KOPT-K1 (cell line): ENCODE measurements around the gene CDK4.

ENCODE experiments used
- H3K27ac ChIP-seq: fragments of 200-600 bp; sonication (generic); 2 replicates; pipeline ENCODE4 v1.5.1; 2016; ENCODE audit warnings: antibody characterized with exemption, mild to moderate bottlenecking, low read depth, low read length; ENCODE audit not compliant: poor library complexity, severe bottlenecking
- H3K36me3 ChIP-seq: fragments of 200-600 bp; sonication (generic); 2 replicates; pipeline ENCODE4 v1.5.1; 2017; ENCODE audit warnings: antibody characterized with exemption, mild to moderate bottlenecking, low read length, moderate library complexity; ENCODE audit not compliant: insufficient read depth
- H3K9me3 ChIP-seq: fragments of 200-600 bp; sonication (generic); 2 replicates; pipeline ENCODE4 v1.5.1; 2017; ENCODE audit warnings: antibody characterized with exemption, low read length, mild to moderate bottlenecking; ENCODE audit not compliant: insufficient read depth, poor library complexity, severe bottlenecking

CDK4 gene

GRCh38 chr12:57751788-57752667 lies at the start of gene CDK4:
CDK4 (minus strand) TSS chr12:57752310; CDS start chr12:57751717, 593 bp downstream.
- peaks cover 43% of the 10 kb centered on the region for H3K36me3 ChIP-seq
- peak within 1 kb of the TSS; percentile 93 for H3K27ac ChIP-seq
- H3K9me3 ChIP-seq = no peaks in the 10 kb centered on the region

- Histone ChIP-seq H3K9me3 (no peaks in the 10 kb centered on the region), H3K27ac (no peak overlapping the region), H3K36me3 (peaks cover 81% of the 10 kb centered on the region)
Observed at GRCh38 chr12:57800965-57801364, 48.9 kb upstream of the CDK4 start.

- H3K9me3 ChIP-seq = no peaks in the 10 kb centered on the region
- peaks cover 94% of the 10 kb centered on the region for H3K36me3 ChIP-seq
- H3K27ac ChIP-seq = no peak overlapping the region
Observed at GRCh38 chr12:57797933-57798332, 45.8 kb upstream of the CDK4 start.

- Histone ChIP-seq H3K27ac (no peak overlapping the region), H3K36me3 (peaks cover 94% of the 10 kb centered on the region), H3K9me3 (no peaks in the 10 kb centered on the region)
Observed at GRCh38 chr12:57796996-57797395, 44.9 kb upstream of the CDK4 start.

- H3K27ac ChIP-seq = no peak overlapping the region
- H3K36me3 ChIP-seq = peaks cover 95% of the 10 kb centered on the region
- no peaks in the 10 kb centered on the region for H3K9me3 ChIP-seq
Observed at GRCh38 chr12:57795354-57795753, 43.2 kb upstream of the CDK4 start.

- H3K9me3 ChIP-seq = no peaks in the 10 kb centered on the region
- H3K36me3 ChIP-seq = peaks cover 95% of the 10 kb centered on the region
- H3K27ac ChIP-seq = no peak overlapping the region
Observed at GRCh38 chr12:57793920-57794319, 41.8 kb upstream of the CDK4 start.

GRCh38 chr12:57783861-57784260 lies 31.8 kb upstream of the CDK4 start:
- H3K9me3 ChIP-seq = no peaks in the 10 kb centered on the region
- H3K27ac ChIP-seq = no peak overlapping the region
- H3K36me3 ChIP-seq = peaks cover 49% of the 10 kb centered on the region

- Histone ChIP-seq H3K36me3 (peaks cover 45% of the 10 kb centered on the region), H3K27ac (peak overlapping the region; percentile 72), H3K9me3 (no peaks in the 10 kb centered on the region)
Observed at GRCh38 chr12:57783466-57783801, 31.3 kb upstream of the CDK4 start.

GRCh38 chr12:57782608-57783465 lies 30.7 kb upstream of the CDK4 start, which contains the start of gene TSFM:
TSFM (plus strand) TSS chr12:57782787; CDS start chr12:57782802, 15 bp downstream.
- peaks cover 39% of the 10 kb centered on the region for H3K36me3 ChIP-seq
- peak within 1 kb of the TSS; percentile 72 for H3K27ac ChIP-seq
- no peaks in the 10 kb centered on the region for H3K9me3 ChIP-seq

- Histone ChIP-seq H3K36me3 (peaks cover 33% of the 10 kb centered on the region), H3K9me3 (no peaks in the 10 kb centered on the region), H3K27ac (peak overlapping the region; percentile 72)
Observed at GRCh38 chr12:57782243-57782607, 30.1 kb upstream of the CDK4 start.

GRCh38 chr12:57781801-57782200 lies 29.7 kb upstream of the CDK4 start:
- H3K27ac ChIP-seq = peak overlapping the region; percentile 72
- peaks cover 29% of the 10 kb centered on the region for H3K36me3 ChIP-seq
- H3K9me3 ChIP-seq = no peaks in the 10 kb centered on the region

- peak overlapping the region; percentile 72 for H3K27ac ChIP-seq
- H3K9me3 ChIP-seq = no peaks in the 10 kb centered on the region
- H3K36me3 ChIP-seq = peaks cover 23% of the 10 kb centered on the region
Observed at GRCh38 chr12:57781244-57781643, 29.1 kb upstream of the CDK4 start.

- no peaks in the 10 kb centered on the region for H3K9me3 ChIP-seq
Observed at GRCh38 chr12:57780284-57780897, 28.3 kb upstream of the CDK4 start.

GRCh38 chr12:57779736-57780135 lies 27.6 kb upstream of the CDK4 start:
- no peak overlapping the region for H3K27ac ChIP-seq
- peaks cover 9% of the 10 kb centered on the region for H3K36me3 ChIP-seq
- H3K9me3 ChIP-seq = no peaks in the 10 kb centered on the region

More at GRCh38 chr12:57780284-57780897, 28.3 kb upstream of the CDK4 start:
- peaks cover 15% of the 10 kb centered on the region for H3K36me3 ChIP-seq
- H3K27ac ChIP-seq = peak overlapping the region; percentile 72

- Histone ChIP-seq H3K27ac (no peak overlapping the region), H3K9me3 (no peaks in the 10 kb centered on the region), H3K36me3 (no peaks in the 10 kb centered on the region)
Observed at GRCh38 chr12:57777911-57778310, 25.8 kb upstream of the CDK4 start.
